Ascending aorta (tissue), 2 donors: Measurements from ENCODE around the gene RFTN1. TPM values are rescaled to one million over a fixed set of nuclear protein-coding genes. Genes with fewer than 3 reads are reported as not detected.

Source experiments
- DNase-seq, 2 donors: peaks; one replicate each; pipeline ENCODE4 v3.0.0-alpha.2; 2019; ENCODE audit warnings: low spot score in 2 of 2
- H3K27ac ChIP-seq, 2 donors: fragments of 200-600 bp; sonication (generic); one replicate each; pipeline ENCODE4 v1.5.1; 2016 to 2017; ENCODE audit warnings: mild to moderate bottlenecking in 1 of 2
- H3K27me3 ChIP-seq: fragments of 200-600 bp; sonication (generic); one replicate; pipeline ENCODE4 v1.5.1; 2017
- H3K36me3 ChIP-seq, 2 donors: fragments of 200-600 bp; sonication (generic); one replicate each; pipeline ENCODE4 v1.5.1; 2016
- H3K4me1 ChIP-seq, 2 donors: fragments of 200-600 bp; sonication (generic); one replicate each; pipeline ENCODE4 v1.5.1; 2016 to 2017; ENCODE audit warnings: mild to moderate bottlenecking in 1 of 2
- H3K4me3 ChIP-seq, 2 donors: fragments of 200-600 bp; sonication (generic); one replicate each; pipeline ENCODE4 v1.5.1; 2016 to 2017; ENCODE audit warnings: mild to moderate bottlenecking in 1 of 2
- H3K9me3 ChIP-seq, 2 donors: fragments of 200-600 bp; sonication (generic); one replicate each; pipeline ENCODE4 v1.5.1; 2016
- CTCF ChIP-seq, 3 experiments: fragments of 200-600 bp in 2 of 3; fragments of 450-650 bp in 1 of 3; sonication (generic) in 2 of 3; IDR thresholded peaks; one replicate each; pipeline ENCODE4 v1.5.1; 2016 to 2019; ENCODE audit warnings: antibody characterized with exemption in 3 of 3, mild to moderate bottlenecking in 1 of 3, moderate library complexity in 1 of 3
- intact Hi-C: fragments of 100-400 bp; cut with DNase I; formaldehyde crosslinking; loops from one replicate; pipeline ENCODE4 v1.15.1; 2023
- total RNA-seq: library from RNA; depleted of rRNA; stranded (reverse); fragments of >200 nt; gene quantifications from one replicate; pipeline ENCODE4 v1.1.0, GENCODE V29; 2016

Gene RFTN1
- total RNA-seq, 1 donor from 2014 or later: 72.6 TPM

GRCh38 chr3:16337856-16338540 is 175.5 kb downstream of the RFTN1 start:
- intact Hi-C loops: loop anchor here (10.0 kb wide), 1 partner anchor 57 kb away; no protein-coding TSS in a partner anchor
- no peak for DNase-seq
- no peaks in the 10 kb centered on the region for H3K9me3 ChIP-seq
- H3K27ac ChIP-seq: peak overlapping the region; percentile 34 to 58
- H3K4me3 ChIP-seq: no peak overlapping the region
- H3K27me3 ChIP-seq: no peaks in the 10 kb centered on the region
- peaks cover under 1 to 13% of the 10 kb centered on the region in 2 donors for H3K4me1 ChIP-seq
- no peak for TF ChIP-seq CTCF (IDR thresholded peaks at IDR 0.05)
- H3K36me3 ChIP-seq: peaks cover 0 to 16% of the 10 kb centered on the region in 2 donors

GRCh38 chr3:16336825-16337224 is 176.7 kb downstream of the RFTN1 start:
- intact Hi-C loops: loop anchor here (10.0 kb wide), 1 partner anchor 58 kb away; no protein-coding TSS in a partner anchor
- peak in 1 of 2 donors; percentile 54 for DNase-seq

GRCh38 chr3:16335772-16336645 is 177.5 kb downstream of the RFTN1 start:
- Histone ChIP-seq H3K27ac (peak overlapping the region in 1 of 2 donors; percentile 29), H3K4me3 (no peak overlapping the region), H3K4me1 (peaks cover 2 to 18% of the 10 kb centered on the region in 2 donors), H3K9me3 (no peaks in the 10 kb centered on the region), H3K27me3 (no peaks in the 10 kb centered on the region), H3K36me3 (peaks cover 0 to 16% of the 10 kb centered on the region in 2 donors)
- intact Hi-C loops: loop anchor here (10.0 kb wide), 1 partner anchor 59 kb away; no protein-coding TSS in a partner anchor
- TF ChIP-seq CTCF (IDR thresholded peaks at IDR 0.05): no peak
- peak in 1 of 2 donors; percentile 39 for DNase-seq

More at GRCh38 chr3:16336825-16337224, 176.7 kb downstream of the RFTN1 start:
- peaks cover 2 to 18% of the 10 kb centered on the region in 2 donors for H3K4me1 ChIP-seq
- TF ChIP-seq CTCF (IDR thresholded peaks at IDR 0.05): no peak
- no peaks in the 10 kb centered on the region for H3K9me3 ChIP-seq
- H3K27ac ChIP-seq: peak overlapping the region in 1 of 2 donors; percentile 25
- peaks cover 0 to 16% of the 10 kb centered on the region in 2 donors for H3K36me3 ChIP-seq
- H3K4me3 ChIP-seq: no peak overlapping the region
- no peaks in the 10 kb centered on the region for H3K27me3 ChIP-seq

GRCh38 chr3:16335333-16335732 is 178.2 kb downstream of the RFTN1 start:
- H3K4me3 ChIP-seq: no peak overlapping the region
- no peaks in the 10 kb centered on the region for H3K27me3 ChIP-seq
- TF ChIP-seq CTCF (IDR thresholded peaks at IDR 0.05): no peak
- H3K27ac ChIP-seq: peak overlapping the region; percentile 1 to 29
- intact Hi-C loops: loop anchor here (10.0 kb wide), 1 partner anchor 59 kb away; no protein-coding TSS in a partner anchor
- H3K4me1 ChIP-seq: peaks cover 2 to 18% of the 10 kb centered on the region in 2 donors
- H3K36me3 ChIP-seq: peaks cover 0 to 16% of the 10 kb centered on the region in 2 donors
- H3K9me3 ChIP-seq: no peaks in the 10 kb centered on the region
- peak in 1 of 2 donors; percentile 9 for DNase-seq

DNA sequence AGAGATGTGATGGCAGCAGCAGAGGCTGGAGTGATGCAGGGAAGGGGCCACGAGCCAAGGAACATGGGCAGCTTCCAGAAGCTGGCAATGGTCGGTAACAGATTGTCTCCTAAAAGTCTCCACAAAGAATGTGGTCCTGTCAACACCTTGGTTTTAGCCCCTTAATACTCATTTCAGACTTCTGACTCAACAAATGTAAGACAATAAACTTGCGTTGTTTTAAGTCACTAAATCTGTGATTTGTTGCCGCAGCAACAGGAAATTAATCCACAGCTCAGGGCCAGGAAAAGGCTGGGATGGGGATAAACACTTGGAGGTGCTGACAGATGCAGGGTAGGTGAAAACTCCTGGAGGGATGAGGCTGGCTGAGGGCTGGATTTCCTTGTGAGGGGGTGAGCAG is 178.6 kb downstream of the RFTN1 start:
- H3K27me3 ChIP-seq: no peaks in the 10 kb centered on the region
- H3K9me3 ChIP-seq: no peaks in the 10 kb centered on the region
- intact Hi-C loops: loop anchor here (10.0 kb wide), 1 partner anchor 60 kb away; no protein-coding TSS in a partner anchor
- H3K4me1 ChIP-seq: peaks cover 2 to 18% of the 10 kb centered on the region in 2 donors
- peak overlapping the region; percentile 1 to 14 for H3K27ac ChIP-seq
- no peak for TF ChIP-seq CTCF (IDR thresholded peaks at IDR 0.05)
- H3K36me3 ChIP-seq: peaks cover 0 to 16% of the 10 kb centered on the region in 2 donors
- DNase-seq: no peak
- H3K4me3 ChIP-seq: no peak overlapping the region
